Stimulated activated effector memory CD8-positive, alpha-beta T cell treated with anti-CD3 and anti-CD28 coated beads, Interleukin-12 subunit alpha, Interleukin-12 subunit beta, amount 100 ng/mL, for 72 hours (primary cell): ENCODE data around the gene EFNA4.
"Not testable (repeated sequence)": the region's sequence is repeated elsewhere in the genome, so short reads cannot be mapped to it uniquely, and the experiment has no call there.

Experiments
- ATAC-seq: fragments of 150-1000 bp; cut with Tn5 transposase; 2 replicates; pipeline ENCODE4 v1.10.0; 2021
- DNase-seq, 2 donors: peaks; one replicate each; pipeline ENCODE4 v3.0.0; 2021 to 2022; ENCODE audit warnings: low spot score in 2 of 2
- H3K27ac Mint-ChIP-seq: one replicate; pipeline ENCODE4 v1.8.0; 2022; ENCODE audit warnings: mild to moderate bottlenecking, mixed read lengths
- H3K36me3 Mint-ChIP-seq: one replicate; pipeline ENCODE4 v1.8.0; 2022; ENCODE audit warnings: mild to moderate bottlenecking, mixed read lengths
- H3K4me1 Mint-ChIP-seq: one replicate; pipeline ENCODE4 v1.8.0; 2022; ENCODE audit warnings: mixed read lengths
- H3K4me3 Mint-ChIP-seq: one replicate; pipeline ENCODE4 v1.8.0; 2022; ENCODE audit warnings: mild to moderate bottlenecking, mixed read lengths
- H3K9me3 Mint-ChIP-seq: one replicate; pipeline ENCODE4 v1.8.0; 2022; ENCODE audit warnings: mixed read lengths

Gene EFNA4

GRCh38 chr1:155104605-155105534 lies 41.3 kb downstream of the EFNA4 start:
- Mint-ChIP-seq H3K4me1 (no peaks in the 10 kb centered on the region), H3K36me3 (no peaks in the 10 kb centered on the region), H3K9me3 (no peaks in the 10 kb centered on the region), H3K4me3 (no peak overlapping the region), H3K27ac (no peak overlapping the region)
- ATAC-seq (no peak), DNase-seq (no peak)

GRCh38 chr1:155105604-155106011 lies 42.1 kb downstream of the EFNA4 start:
- ATAC-seq: no peak
- no peaks in the 10 kb centered on the region for H3K4me1 Mint-ChIP-seq
- H3K9me3 Mint-ChIP-seq: no peaks in the 10 kb centered on the region
- no peak overlapping the region for H3K4me3 Mint-ChIP-seq
- H3K27ac Mint-ChIP-seq: no peak overlapping the region
- DNase-seq: no peak
- H3K36me3 Mint-ChIP-seq: no peaks in the 10 kb centered on the region

- Mint-ChIP-seq H3K4me3 (no peak overlapping the region), H3K4me1 (no peaks in the 10 kb centered on the region), H3K9me3 (no peaks in the 10 kb centered on the region), H3K27ac (no peak overlapping the region), H3K36me3 (no peaks in the 10 kb centered on the region)
- DNase-seq (no peak), ATAC-seq (no peak)
Measured at GRCh38 chr1:155106862-155107261, 43.3 kb downstream of the EFNA4 start.

GRCh38 chr1:155107309-155108264 lies 44.0 kb downstream of the EFNA4 start:
- no peaks in the 10 kb centered on the region for H3K4me1 Mint-ChIP-seq

GRCh38 chr1:155108296-155108695 lies 44.8 kb downstream of the EFNA4 start:
- no peak for ATAC-seq
- Mint-ChIP-seq H3K4me1 (no peaks in the 10 kb centered on the region), H3K27ac (no peak overlapping the region), H3K36me3 (no peaks in the 10 kb centered on the region), H3K9me3 (no peaks in the 10 kb centered on the region), H3K4me3 (no peak overlapping the region)
- no peak for DNase-seq

More at GRCh38 chr1:155107309-155108264, 44.0 kb downstream of the EFNA4 start:
- H3K9me3 Mint-ChIP-seq: no peaks in the 10 kb centered on the region
- DNase-seq (no peak), ATAC-seq (no peak)
- no peak overlapping the region for H3K4me3 Mint-ChIP-seq
- H3K36me3 Mint-ChIP-seq: no peaks in the 10 kb centered on the region
- H3K27ac Mint-ChIP-seq: no peak overlapping the region

- H3K27ac Mint-ChIP-seq: no peak overlapping the region
- H3K9me3 Mint-ChIP-seq: no peaks in the 10 kb centered on the region
- no peaks in the 10 kb centered on the region for H3K36me3 Mint-ChIP-seq
- H3K4me1 Mint-ChIP-seq: no peaks in the 10 kb centered on the region
- H3K4me3 Mint-ChIP-seq: no peak overlapping the region
- no peak for ATAC-seq
- DNase-seq: no peak
Measured at GRCh38 chr1:155110381-155110780, 46.8 kb downstream of the EFNA4 start.

GRCh38 chr1:155110826-155111225 lies 47.3 kb downstream of the EFNA4 start:
- no peaks in the 10 kb centered on the region for H3K4me1 Mint-ChIP-seq
- no peak overlapping the region for H3K27ac Mint-ChIP-seq
- no peak for ATAC-seq
- H3K9me3 Mint-ChIP-seq: no peaks in the 10 kb centered on the region
- no peak overlapping the region for H3K4me3 Mint-ChIP-seq
- no peak for DNase-seq
- H3K36me3 Mint-ChIP-seq: no peaks in the 10 kb centered on the region

GRCh38 chr1:155113450-155113980 lies 50.0 kb downstream of the EFNA4 start:
- ATAC-seq: no peak
- Mint-ChIP-seq H3K36me3 (no peaks in the 10 kb centered on the region), H3K27ac (no peak overlapping the region), H3K9me3 (no peaks in the 10 kb centered on the region), H3K4me3 (no peak overlapping the region), H3K4me1 (no peaks in the 10 kb centered on the region)
- DNase-seq: no peak

GRCh38 chr1:155116113-155116764 lies 52.7 kb downstream of the EFNA4 start:
- H3K36me3 Mint-ChIP-seq: no peaks in the 10 kb centered on the region
- ATAC-seq (no peak), DNase-seq (no peak)
- no peak overlapping the region for H3K27ac Mint-ChIP-seq
- no peaks in the 10 kb centered on the region for H3K4me1 Mint-ChIP-seq
- no peaks in the 10 kb centered on the region for H3K9me3 Mint-ChIP-seq
- no peak overlapping the region for H3K4me3 Mint-ChIP-seq

GRCh38 chr1:155117610-155118009 lies 54.1 kb downstream of the EFNA4 start:
- no peak for DNase-seq
- no peak for ATAC-seq
- no peaks in the 10 kb centered on the region for H3K9me3 Mint-ChIP-seq
- H3K4me3 Mint-ChIP-seq: no peak overlapping the region
- H3K27ac Mint-ChIP-seq: no peak overlapping the region
- no peaks in the 10 kb centered on the region for H3K36me3 Mint-ChIP-seq
- H3K4me1 Mint-ChIP-seq: no peaks in the 10 kb centered on the region

- not testable (repeated sequence) for H3K4me3 Mint-ChIP-seq, H3K27ac Mint-ChIP-seq, ATAC-seq, H3K9me3 Mint-ChIP-seq, H3K36me3 Mint-ChIP-seq, H3K4me1 Mint-ChIP-seq, DNase-seq
Measured at GRCh38 chr1:155118090-155118489, 54.5 kb downstream of the EFNA4 start.
